Neuronal stem cell (in vitro differentiated cells): ENCODE data around the gene NKX2-4.

Experiments
- DNase-seq: peaks from one replicate; pipeline ENCODE4 v3.0.0-alpha.2; 2013; ENCODE audit warnings: low spot score
- H2AFZ ChIP-seq: one replicate; pipeline ENCODE4 v1.6.1; 2013; ENCODE audit warnings: mild to moderate bottlenecking, low read length, inconsistent platforms
- H2AK5ac ChIP-seq: 2 replicates; pipeline ENCODE4 v1.6.1; 2013; ENCODE audit warnings: low read depth, mild to moderate bottlenecking, inconsistent platforms, low read length, moderate library complexity, mixed read lengths
- H2BK120ac ChIP-seq: 2 replicates; pipeline ENCODE4 v1.6.1; 2013; ENCODE audit warnings: low read depth, mild to moderate bottlenecking, inconsistent platforms, low read length, moderate library complexity, mixed read lengths
- H2BK12ac ChIP-seq: one replicate; pipeline ENCODE4 v1.6.1; 2013; ENCODE audit warnings: low read length, inconsistent platforms
- H2BK15ac ChIP-seq: 2 replicates; pipeline ENCODE4 v1.6.1; 2013; ENCODE audit warnings: mild to moderate bottlenecking, low read length, inconsistent platforms, mixed read lengths
- H2BK5ac ChIP-seq: one replicate; pipeline ENCODE4 v1.6.1; 2013; ENCODE audit warnings: inconsistent platforms, mild to moderate bottlenecking, low read length, moderate library complexity
- H3K14ac ChIP-seq: one replicate; pipeline ENCODE4 v1.6.1; 2013; ENCODE audit warnings: low read length, inconsistent platforms
- H3K18ac ChIP-seq: 2 replicates; pipeline ENCODE4 v1.6.1; 2013; ENCODE audit warnings: low read length, inconsistent platforms
- H3K23ac ChIP-seq: 2 replicates; pipeline ENCODE4 v1.6.1; 2013; ENCODE audit warnings: low read depth, mild to moderate bottlenecking, mixed read lengths, low read length, inconsistent platforms; ENCODE audit not compliant: poor library complexity
- H3K27ac ChIP-seq: replicated peaks from 3 replicates; pipeline ENCODE4 v1.5.1; 2013; ENCODE audit warnings: low read length, inconsistent platforms
- H3K27me3 ChIP-seq, 3 experiments: 2 replicates each; pipeline ENCODE4 v1.6.1; 2013; ENCODE audit warnings: low read length in 3 of 3, mild to moderate bottlenecking in 2 of 3, inconsistent platforms in 1 of 3, low read depth in 1 of 3, mixed read lengths in 1 of 3, moderate library complexity in 1 of 3; ENCODE audit not compliant: control insufficient read depth in 3 of 3, insufficient read depth in 3 of 3
- H3K36me3 ChIP-seq, 2 donors: replicated peaks in 1 of 2; 2 replicates each; pipeline ENCODE4 v1.6.1; 2013; ENCODE audit warnings: low read length in 2 of 2; ENCODE audit not compliant: control insufficient read depth in 2 of 2, insufficient read depth in 2 of 2
- H3K4ac ChIP-seq: 2 replicates; pipeline ENCODE4 v1.6.1; 2013; ENCODE audit warnings: inconsistent platforms, mild to moderate bottlenecking, low read length, moderate library complexity
- H3K4me1 ChIP-seq, 2 donors: 1 replicate in 1 of 2; 2 replicates in 1 of 2; pipeline ENCODE4 v1.6.1; 2013; ENCODE audit warnings: low read length in 2 of 2, low read depth in 1 of 2; ENCODE audit not compliant: control insufficient read depth in 2 of 2, insufficient read depth in 1 of 2
- H3K4me2 ChIP-seq: one replicate; pipeline ENCODE4 v1.6.1; 2013; ENCODE audit warnings: mild to moderate bottlenecking, low read length, inconsistent platforms; ENCODE audit not compliant: insufficient read depth, poor library complexity, severe bottlenecking
- H3K4me3 ChIP-seq, 2 donors: 2 replicates each; pipeline ENCODE4 v1.5.1; 2013; ENCODE audit warnings: low read length in 2 of 2, mild to moderate bottlenecking in 2 of 2, inconsistent platforms in 1 of 2, moderate library complexity in 1 of 2
- H3K79me1 ChIP-seq: one replicate; pipeline ENCODE4 v1.6.1; 2013; ENCODE audit warnings: low read depth, mild to moderate bottlenecking, inconsistent platforms, low read length, moderate library complexity
- H3K9ac ChIP-seq: one replicate; pipeline ENCODE4 v1.6.1; 2013; ENCODE audit warnings: mild to moderate bottlenecking, low read depth, low read length, inconsistent platforms; ENCODE audit not compliant: poor library complexity
- H3K9me3 ChIP-seq, 2 donors: replicated peaks in 1 of 2; 2 replicates each; pipeline versions ENCODE3 to v1.6.1; 2013; ENCODE audit warnings: low read length in 2 of 2, mild to moderate bottlenecking in 2 of 2, inconsistent platforms in 1 of 2, low read depth in 1 of 2, mixed read lengths in 1 of 2, moderate library complexity in 1 of 2; ENCODE audit not compliant: control insufficient read depth in 2 of 2, insufficient read depth in 1 of 2
- H4K8ac ChIP-seq: one replicate; pipeline ENCODE4 v1.6.1; 2013; ENCODE audit warnings: low read depth, mild to moderate bottlenecking, inconsistent platforms, low read length, moderate library complexity
- H4K91ac ChIP-seq: one replicate; pipeline ENCODE4 v1.6.1; 2013; ENCODE audit warnings: low read length, low read depth, mild to moderate bottlenecking, inconsistent platforms; ENCODE audit not compliant: poor library complexity
- WGBS, 2 donors: extraction: QIAGEN DNeasy Blood & Tissue Kit; methylation state at CpG; one replicate each; pipeline ENCODE4 v1.1.7; 2013; ENCODE audit warnings: missing lambda C conversion rate in 2 of 2, mixed read lengths in 1 of 2; ENCODE audit not compliant: insufficient read length in 2 of 2, insufficient replicate concordance in 1 of 2; ENCODE audit errors: extremely low coverage in 2 of 2; 5-methylcytosine and 5-hydroxymethylcytosine counted together

The NKX2-4 gene

GRCh38 chr20:21380711-21381110 lies 16.6 kb downstream of the NKX2-4 start:
- no peak overlapping the region for H4K91ac ChIP-seq

GRCh38 chr20:21378259-21378658 lies 19.1 kb downstream of the NKX2-4 start:
- no peak overlapping the region for H4K8ac ChIP-seq
- no peak overlapping the region for H2BK12ac ChIP-seq
- no peak overlapping the region for H3K18ac ChIP-seq
- no peaks in the 10 kb centered on the region for H3K79me1 ChIP-seq
- no peak for DNase-seq
- peaks cover 1 to 2% of the 10 kb centered on the region in 2 donors for H3K9me3 ChIP-seq
- H4K91ac ChIP-seq: no peak overlapping the region
- no peak overlapping the region for H3K4me3 ChIP-seq
- H2BK5ac ChIP-seq: no peak overlapping the region
- H3K4ac ChIP-seq: no peak overlapping the region
- H2AK5ac ChIP-seq: no peak overlapping the region
- H3K27ac ChIP-seq: no peak overlapping the region
- no peak overlapping the region for H2BK120ac ChIP-seq
- H3K14ac ChIP-seq: no peak overlapping the region
- H2AFZ ChIP-seq: no peak overlapping the region
- no peaks in the 10 kb centered on the region for H3K27me3 ChIP-seq
- peaks cover 0 to 5% of the 10 kb centered on the region in 2 donors for H3K4me1 ChIP-seq
- H3K4me2 ChIP-seq: no peak overlapping the region
- no peak overlapping the region for H3K9ac ChIP-seq
- peaks cover 0 to 69% of the 10 kb centered on the region in 2 donors for H3K36me3 ChIP-seq
- no peak overlapping the region for H2BK15ac ChIP-seq
- no peak overlapping the region for H3K23ac ChIP-seq
- no CpG with 5 or more reads among the region's 5 CpGs for WGBS, 2 donors

More at GRCh38 chr20:21380711-21381110, 16.6 kb downstream of the NKX2-4 start:
- Histone ChIP-seq H3K36me3 (peaks cover 0 to 83% of the 10 kb centered on the region in 2 donors), H3K9me3 (peaks cover 1 to 2% of the 10 kb centered on the region in 2 donors), H2AFZ (no peak overlapping the region), H2BK5ac (no peak overlapping the region), H3K23ac (no peak overlapping the region), H3K14ac (no peak overlapping the region), H3K4me1 (peaks cover 0 to 7% of the 10 kb centered on the region in 2 donors), H2BK12ac (no peak overlapping the region), H3K79me1 (no peaks in the 10 kb centered on the region), H3K27me3 (no peaks in the 10 kb centered on the region), H2AK5ac (no peak overlapping the region), H3K4me2 (no peak overlapping the region), H3K9ac (no peak overlapping the region), H2BK15ac (no peak overlapping the region), H3K4me3 (no peak overlapping the region), H3K27ac (no peak overlapping the region), H3K4ac (no peak overlapping the region), H4K8ac (no peak overlapping the region), H2BK120ac (no peak overlapping the region), H3K18ac (no peak overlapping the region)
- no peak for DNase-seq
- WGBS, 2 donors: no CpG with 5 or more reads among the region's 2 CpGs

GRCh38 chr20:21377701-21378100 lies 19.6 kb downstream of the NKX2-4 start:
- H2BK15ac ChIP-seq: no peak overlapping the region
- H2BK120ac ChIP-seq: no peak overlapping the region
- no CpG with 5 or more reads among the region's 9 CpGs for WGBS, 2 donors
- H3K27ac ChIP-seq: no peak overlapping the region
- peaks cover 0 to 5% of the 10 kb centered on the region in 2 donors for H3K4me1 ChIP-seq
- no peaks in the 10 kb centered on the region for H3K27me3 ChIP-seq
- H3K4me2 ChIP-seq: no peak overlapping the region
- H3K4me3 ChIP-seq: no peak overlapping the region
- H3K9me3 ChIP-seq: peaks cover 1 to 2% of the 10 kb centered on the region in 2 donors
- peaks cover 0 to 67% of the 10 kb centered on the region in 2 donors for H3K36me3 ChIP-seq
- H3K9ac ChIP-seq: no peak overlapping the region
- no peak overlapping the region for H3K14ac ChIP-seq
- no peak overlapping the region for H4K91ac ChIP-seq
- H2BK12ac ChIP-seq: no peak overlapping the region
- H2AFZ ChIP-seq: no peak overlapping the region
- no peak for DNase-seq
- no peak overlapping the region for H3K23ac ChIP-seq
- no peak overlapping the region for H2AK5ac ChIP-seq
- no peak overlapping the region for H3K4ac ChIP-seq
- H3K79me1 ChIP-seq: no peaks in the 10 kb centered on the region
- H3K18ac ChIP-seq: no peak overlapping the region
- H2BK5ac ChIP-seq: no peak overlapping the region
- H4K8ac ChIP-seq: no peak overlapping the region

GRCh38 chr20:21376626-21377025 lies 20.7 kb downstream of the NKX2-4 start:
- no CpG with 5 or more reads among the region's 3 CpGs for WGBS, 2 donors
- H3K4ac ChIP-seq: no peak overlapping the region
- DNase-seq: no peak

More at GRCh38 chr20:21376626-21377025, 20.7 kb downstream of the NKX2-4 start:
- Histone ChIP-seq H3K27me3 (no peaks in the 10 kb centered on the region), H2BK5ac (no peak overlapping the region), H3K18ac (no peak overlapping the region), H2BK15ac (no peak overlapping the region), H2BK120ac (no peak overlapping the region), H3K36me3 (peaks cover 0 to 66% of the 10 kb centered on the region in 2 donors), H3K14ac (no peak overlapping the region), H4K91ac (no peak overlapping the region), H3K9me3 (peaks cover 1 to 2% of the 10 kb centered on the region in 2 donors), H3K79me1 (no peaks in the 10 kb centered on the region), H3K9ac (no peak overlapping the region), H3K27ac (no peak overlapping the region), H2BK12ac (no peak overlapping the region), H3K4me1 (peaks cover 0 to 5% of the 10 kb centered on the region in 2 donors), H3K4me2 (no peak overlapping the region), H2AFZ (no peak overlapping the region), H2AK5ac (no peak overlapping the region), H3K23ac (no peak overlapping the region), H4K8ac (no peak overlapping the region), H3K4me3 (no peak overlapping the region)
